SK-N-SH treated with all-trans-retinoic acid at 6 μM for 48 hours (cell line): ENCODE results near the gene TCF3.

Experiments used
- ATAC-seq: fragments of 200-7000 bp; cut with Tn5 transposase; 3 replicates; pipeline ENCODE4 v1.9.1; 2020; ENCODE audit warnings: mild to moderate bottlenecking, moderate library complexity
- CSDC2 ChIP-seq: fragments of 250-450 bp; sonication (Bioruptor Pico); IDR thresholded peaks from 2 replicates; pipeline ENCODE4 v1.5.0; 2020; ENCODE audit warnings: mild to moderate bottlenecking, moderate library complexity
- ESRRG ChIP-seq: fragments of 250-450 bp; sonication (Bioruptor Pico); IDR thresholded peaks from 2 replicates; pipeline ENCODE4 v1.6.1; 2021; ENCODE audit warnings: mild to moderate bottlenecking
- GLIS3 ChIP-seq: fragments of 250-450 bp; sonication (Bioruptor Pico); IDR thresholded peaks from 2 replicates; pipeline ENCODE4 v1.5.0; 2020; ENCODE audit warnings: mild to moderate bottlenecking, moderate library complexity
- ISL1 ChIP-seq: fragments of 250-450 bp; sonication (Bioruptor Pico); IDR thresholded peaks from 2 replicates; pipeline ENCODE4 v2.1.2; 2022; ENCODE audit warnings: mild to moderate bottlenecking, moderate library complexity
- OSR1 ChIP-seq: fragments of 250-450 bp; sonication (Bioruptor Pico); IDR thresholded peaks from 2 replicates; pipeline ENCODE4 v1.8.0; 2022; ENCODE audit warnings: moderate library complexity, mild to moderate bottlenecking, inconsistent platforms
- RARB ChIP-seq: fragments of 250-450 bp; sonication (Bioruptor Pico); IDR thresholded peaks from 2 replicates; pipeline ENCODE4 v1.8.0; 2021; ENCODE audit warnings: mild to moderate bottlenecking, moderate library complexity
- SNAI2 ChIP-seq: fragments of 250-450 bp; sonication (Bioruptor Pico); IDR thresholded peaks from 2 replicates; pipeline ENCODE4 v1.5.0; 2020; ENCODE audit warnings: mild to moderate bottlenecking, moderate library complexity
- TCF4 ChIP-seq: fragments of 250-450 bp; sonication (Bioruptor Pico); IDR thresholded peaks from 2 replicates; pipeline ENCODE4 v1.8.0; 2021; ENCODE audit warnings: mild to moderate bottlenecking, moderate library complexity, borderline replicate concordance
- TOX ChIP-seq: fragments of 250-450 bp; sonication (Bioruptor Pico); IDR thresholded peaks from 2 replicates; pipeline ENCODE4 v1.8.0; 2021; ENCODE audit warnings: mild to moderate bottlenecking, moderate library complexity, borderline replicate concordance
- ZC3H10 ChIP-seq: fragments of 250-450 bp; sonication (Bioruptor Pico); IDR thresholded peaks from 2 replicates; pipeline ENCODE4 v1.5.1; 2021; ENCODE audit warnings: mild to moderate bottlenecking, moderate library complexity
- ZFP3 ChIP-seq: fragments of 250-450 bp; sonication (Bioruptor Pico); IDR thresholded peaks from 2 replicates; pipeline ENCODE4 v1.5.0; 2020; ENCODE audit warnings: mild to moderate bottlenecking, moderate library complexity
- ZNF565 ChIP-seq: fragments of 450-650 bp; formaldehyde crosslinking; conservative IDR thresholded peaks from 2 replicates; pipeline ENCODE4 v1.5.0; 2020; ENCODE audit warnings: low read depth, mild to moderate bottlenecking, moderate library complexity
- ZNF70 ChIP-seq: fragments of 450-650 bp; formaldehyde crosslinking; IDR thresholded peaks from 2 replicates; pipeline ENCODE4 v1.5.0; 2020; ENCODE audit warnings: mild to moderate bottlenecking, moderate library complexity
- ZNF8 ChIP-seq: fragments of 450-650 bp; formaldehyde crosslinking; IDR thresholded peaks from 2 replicates; pipeline ENCODE4 v1.5.0; 2020; ENCODE audit warnings: mild to moderate bottlenecking, moderate library complexity
- TF ChIP-seq, protein P1 (sequence below): fragments of 250-450 bp; sonication (Bioruptor Pico); IDR thresholded peaks from 2 replicates; pipeline ENCODE4 v1.8.0; 2021; ENCODE audit warnings: low read depth, mild to moderate bottlenecking, moderate library complexity, borderline replicate concordance
- TF ChIP-seq, protein P2 (sequence below): fragments of 250-450 bp; sonication (Bioruptor Pico); IDR thresholded peaks from 2 replicates; pipeline ENCODE4 v1.5.0; 2020; ENCODE audit warnings: mild to moderate bottlenecking, moderate library complexity
- TF ChIP-seq, protein P3 (sequence below): fragments of 250-450 bp; sonication (Bioruptor Pico); IDR thresholded peaks from 2 replicates; pipeline ENCODE4 v1.5.1; 2020; ENCODE audit warnings: low read depth, mild to moderate bottlenecking, moderate library complexity
- TF ChIP-seq, protein P4 (sequence below): fragments of 250-450 bp; sonication (Bioruptor Pico); IDR thresholded peaks from 2 replicates; pipeline ENCODE4 v1.5.1; 2021; ENCODE audit warnings: mild to moderate bottlenecking, moderate library complexity
- TF ChIP-seq, protein P5 (sequence below): fragments of 250-450 bp; sonication (Bioruptor Pico); IDR thresholded peaks from 2 replicates; pipeline ENCODE4 v1.8.0; 2020; ENCODE audit warnings: mild to moderate bottlenecking, moderate library complexity, borderline replicate concordance

TCF3 gene

DNA sequence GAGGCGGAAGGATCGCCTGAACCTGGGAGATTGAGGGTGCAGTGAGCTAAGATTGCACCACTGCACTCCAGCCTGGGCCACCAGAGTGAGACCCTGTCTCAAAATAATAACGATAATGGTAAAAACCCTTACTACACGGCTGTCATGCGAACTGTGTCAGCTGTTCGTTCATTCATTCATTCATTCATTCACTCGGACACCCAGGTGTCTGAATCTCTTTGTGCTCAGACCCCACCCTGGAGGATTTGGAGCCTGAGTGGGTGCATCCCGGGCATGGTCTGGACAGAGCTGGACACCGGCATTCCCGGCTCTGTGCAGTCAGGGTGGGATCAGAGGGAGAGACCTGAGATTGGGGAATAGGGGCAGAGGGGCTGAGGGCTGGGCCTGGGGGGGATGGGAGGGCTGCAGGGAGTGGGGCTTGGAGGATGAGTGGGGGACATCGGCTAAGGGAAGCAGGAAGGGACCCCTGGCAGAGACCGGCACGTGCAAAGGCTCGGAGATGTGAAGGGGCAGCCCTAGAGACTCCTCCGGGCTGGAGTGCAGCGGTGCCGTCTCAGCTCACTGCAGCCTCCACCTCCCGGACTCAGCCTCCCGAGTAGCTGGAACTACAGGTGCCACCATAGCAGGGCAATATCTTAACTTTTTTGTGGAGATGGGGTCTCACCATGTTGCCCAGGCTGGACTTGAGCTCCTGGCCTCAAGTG, 31.6 kb upstream of the TCF3 start:
- no peak for TF ChIP-seq ZNF8 (CRISPR knock-in tag)
- no peak for TF ChIP-seq CSDC2 (CRISPR knock-in tag)
- TF ChIP-seq, protein P1, sequence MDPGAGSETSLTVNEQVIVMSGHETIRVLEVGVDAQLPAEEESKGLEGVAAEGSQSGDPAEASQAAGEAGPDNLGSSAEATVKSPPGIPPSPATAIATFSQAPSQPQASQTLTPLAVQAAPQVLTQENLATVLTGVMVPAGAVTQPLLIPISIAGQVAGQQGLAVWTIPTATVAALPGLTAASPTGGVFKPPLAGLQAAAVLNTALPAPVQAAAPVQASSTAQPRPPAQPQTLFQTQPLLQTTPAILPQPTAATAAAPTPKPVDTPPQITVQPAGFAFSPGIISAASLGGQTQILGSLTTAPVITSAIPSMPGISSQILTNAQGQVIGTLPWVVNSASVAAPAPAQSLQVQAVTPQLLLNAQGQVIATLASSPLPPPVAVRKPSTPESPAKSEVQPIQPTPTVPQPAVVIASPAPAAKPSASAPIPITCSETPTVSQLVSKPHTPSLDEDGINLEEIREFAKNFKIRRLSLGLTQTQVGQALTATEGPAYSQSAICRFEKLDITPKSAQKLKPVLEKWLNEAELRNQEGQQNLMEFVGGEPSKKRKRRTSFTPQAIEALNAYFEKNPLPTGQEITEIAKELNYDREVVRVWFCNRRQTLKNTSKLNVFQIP: no peak
- TF ChIP-seq, protein P2, sequence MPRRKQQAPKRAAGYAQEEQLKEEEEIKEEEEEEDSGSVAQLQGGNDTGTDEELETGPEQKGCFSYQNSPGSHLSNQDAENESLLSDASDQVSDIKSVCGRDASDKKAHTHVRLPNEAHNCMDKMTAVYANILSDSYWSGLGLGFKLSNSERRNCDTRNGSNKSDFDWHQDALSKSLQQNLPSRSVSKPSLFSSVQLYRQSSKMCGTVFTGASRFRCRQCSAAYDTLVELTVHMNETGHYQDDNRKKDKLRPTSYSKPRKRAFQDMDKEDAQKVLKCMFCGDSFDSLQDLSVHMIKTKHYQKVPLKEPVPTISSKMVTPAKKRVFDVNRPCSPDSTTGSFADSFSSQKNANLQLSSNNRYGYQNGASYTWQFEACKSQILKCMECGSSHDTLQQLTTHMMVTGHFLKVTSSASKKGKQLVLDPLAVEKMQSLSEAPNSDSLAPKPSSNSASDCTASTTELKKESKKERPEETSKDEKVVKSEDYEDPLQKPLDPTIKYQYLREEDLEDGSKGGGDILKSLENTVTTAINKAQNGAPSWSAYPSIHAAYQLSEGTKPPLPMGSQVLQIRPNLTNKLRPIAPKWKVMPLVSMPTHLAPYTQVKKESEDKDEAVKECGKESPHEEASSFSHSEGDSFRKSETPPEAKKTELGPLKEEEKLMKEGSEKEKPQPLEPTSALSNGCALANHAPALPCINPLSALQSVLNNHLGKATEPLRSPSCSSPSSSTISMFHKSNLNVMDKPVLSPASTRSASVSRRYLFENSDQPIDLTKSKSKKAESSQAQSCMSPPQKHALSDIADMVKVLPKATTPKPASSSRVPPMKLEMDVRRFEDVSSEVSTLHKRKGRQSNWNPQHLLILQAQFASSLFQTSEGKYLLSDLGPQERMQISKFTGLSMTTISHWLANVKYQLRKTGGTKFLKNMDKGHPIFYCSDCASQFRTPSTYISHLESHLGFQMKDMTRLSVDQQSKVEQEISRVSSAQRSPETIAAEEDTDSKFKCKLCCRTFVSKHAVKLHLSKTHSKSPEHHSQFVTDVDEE: no peak
- no peak for TF ChIP-seq ZC3H10 (CRISPR knock-in tag)
- TF ChIP-seq ZFP3 (CRISPR knock-in tag): no peak
- TF ChIP-seq ISL1 (CRISPR knock-in tag): no peak
- no peak for ATAC-seq

DNA sequence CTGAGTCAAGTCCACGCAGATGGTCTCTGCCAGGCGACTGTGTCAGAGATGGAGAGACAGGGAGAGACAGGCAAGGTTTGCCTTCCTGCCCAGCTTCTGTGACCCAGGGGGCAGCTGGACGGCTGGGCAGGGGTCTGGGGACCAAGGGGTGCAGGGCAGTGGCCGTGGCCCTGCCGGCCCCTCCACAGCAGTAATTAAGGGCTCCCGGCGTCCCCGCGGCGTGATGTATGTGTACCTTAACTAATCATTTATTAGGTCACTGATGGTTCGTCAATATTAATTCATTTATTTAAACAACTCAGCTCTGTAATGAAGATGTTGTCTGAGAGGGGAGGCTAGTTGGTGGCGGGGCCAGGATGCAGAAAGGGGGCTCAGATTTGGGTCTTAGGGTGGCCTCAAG, 28.6 kb upstream of the TCF3 start:
- TF ChIP-seq ZNF565 (CRISPR knock-in tag): no peak
- no peak for TF ChIP-seq ZC3H10 (CRISPR knock-in tag)
- TF ChIP-seq ZNF8 (CRISPR knock-in tag): no peak
- TF ChIP-seq OSR1: no peak
- no peak for TF ChIP-seq ISL1 (CRISPR knock-in tag)
- TF ChIP-seq ZFP3 (CRISPR knock-in tag): no peak
- TF ChIP-seq, protein P1: no peak
- TF ChIP-seq, protein P2: no peak
- TF ChIP-seq TOX: no peak
- TF ChIP-seq, protein P3, sequence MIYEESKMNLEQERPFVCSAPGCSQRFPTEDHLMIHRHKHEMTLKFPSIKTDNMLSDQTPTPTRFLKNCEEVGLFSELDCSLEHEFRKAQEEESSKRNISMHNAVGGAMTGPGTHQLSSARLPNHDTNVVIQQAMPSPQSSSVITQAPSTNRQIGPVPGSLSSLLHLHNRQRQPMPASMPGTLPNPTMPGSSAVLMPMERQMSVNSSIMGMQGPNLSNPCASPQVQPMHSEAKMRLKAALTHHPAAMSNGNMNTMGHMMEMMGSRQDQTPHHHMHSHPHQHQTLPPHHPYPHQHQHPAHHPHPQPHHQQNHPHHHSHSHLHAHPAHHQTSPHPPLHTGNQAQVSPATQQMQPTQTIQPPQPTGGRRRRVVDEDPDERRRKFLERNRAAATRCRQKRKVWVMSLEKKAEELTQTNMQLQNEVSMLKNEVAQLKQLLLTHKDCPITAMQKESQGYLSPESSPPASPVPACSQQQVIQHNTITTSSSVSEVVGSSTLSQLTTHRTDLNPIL (CRISPR knock-in tag): no peak
- no peak for TF ChIP-seq GLIS3 (CRISPR knock-in tag)
- TF ChIP-seq, protein P4, sequence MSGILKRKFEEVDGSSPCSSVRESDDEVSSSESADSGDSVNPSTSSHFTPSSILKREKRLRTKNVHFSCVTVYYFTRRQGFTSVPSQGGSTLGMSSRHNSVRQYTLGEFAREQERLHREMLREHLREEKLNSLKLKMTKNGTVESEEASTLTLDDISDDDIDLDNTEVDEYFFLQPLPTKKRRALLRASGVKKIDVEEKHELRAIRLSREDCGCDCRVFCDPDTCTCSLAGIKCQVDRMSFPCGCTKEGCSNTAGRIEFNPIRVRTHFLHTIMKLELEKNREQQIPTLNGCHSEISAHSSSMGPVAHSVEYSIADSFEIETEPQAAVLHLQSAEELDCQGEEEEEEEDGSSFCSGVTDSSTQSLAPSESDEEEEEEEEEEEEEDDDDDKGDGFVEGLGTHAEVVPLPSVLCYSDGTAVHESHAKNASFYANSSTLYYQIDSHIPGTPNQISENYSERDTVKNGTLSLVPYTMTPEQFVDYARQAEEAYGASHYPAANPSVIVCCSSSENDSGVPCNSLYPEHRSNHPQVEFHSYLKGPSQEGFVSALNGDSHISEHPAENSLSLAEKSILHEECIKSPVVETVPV (CRISPR knock-in tag): no peak
- TF ChIP-seq ZNF70 (CRISPR knock-in tag): no peak
- no peak for TF ChIP-seq CSDC2 (CRISPR knock-in tag)
- no peak for TF ChIP-seq SNAI2
- TF ChIP-seq, all 23 proteins: peak for 0
- ATAC-seq: no peak

DNA sequence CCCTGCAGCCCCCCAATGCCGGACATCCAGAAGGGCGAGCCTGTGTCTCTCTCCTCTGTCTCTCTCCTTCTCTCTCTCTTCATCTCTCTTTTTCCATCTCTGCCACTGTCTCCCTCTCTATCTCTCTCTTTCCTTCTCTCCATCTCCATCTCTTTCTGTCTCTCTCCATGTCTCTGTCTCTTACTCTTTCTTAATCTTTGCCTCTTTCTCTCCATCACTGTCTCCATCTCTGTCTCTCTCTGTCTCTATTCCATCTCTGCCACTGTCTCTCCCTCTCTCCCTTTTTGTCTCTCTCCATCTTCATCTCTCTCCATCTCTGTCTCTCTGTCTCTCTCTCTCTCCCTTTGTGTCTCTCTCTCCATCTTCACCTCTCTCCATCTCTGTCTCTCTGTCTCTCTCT, 25.7 kb upstream of the TCF3 start:
- no peak for ATAC-seq
- TF ChIP-seq, protein P4 (CRISPR knock-in tag): no peak
- TF ChIP-seq, protein P1: no peak
- TF ChIP-seq ZNF565 (CRISPR knock-in tag) (no peak), TOX (no peak), TCF4 (CRISPR knock-in tag) (no peak), ESRRG (CRISPR knock-in tag) (no peak), RARB (CRISPR knock-in tag) (no peak), CSDC2 (CRISPR knock-in tag) (no peak)
- TF ChIP-seq, protein P5, sequence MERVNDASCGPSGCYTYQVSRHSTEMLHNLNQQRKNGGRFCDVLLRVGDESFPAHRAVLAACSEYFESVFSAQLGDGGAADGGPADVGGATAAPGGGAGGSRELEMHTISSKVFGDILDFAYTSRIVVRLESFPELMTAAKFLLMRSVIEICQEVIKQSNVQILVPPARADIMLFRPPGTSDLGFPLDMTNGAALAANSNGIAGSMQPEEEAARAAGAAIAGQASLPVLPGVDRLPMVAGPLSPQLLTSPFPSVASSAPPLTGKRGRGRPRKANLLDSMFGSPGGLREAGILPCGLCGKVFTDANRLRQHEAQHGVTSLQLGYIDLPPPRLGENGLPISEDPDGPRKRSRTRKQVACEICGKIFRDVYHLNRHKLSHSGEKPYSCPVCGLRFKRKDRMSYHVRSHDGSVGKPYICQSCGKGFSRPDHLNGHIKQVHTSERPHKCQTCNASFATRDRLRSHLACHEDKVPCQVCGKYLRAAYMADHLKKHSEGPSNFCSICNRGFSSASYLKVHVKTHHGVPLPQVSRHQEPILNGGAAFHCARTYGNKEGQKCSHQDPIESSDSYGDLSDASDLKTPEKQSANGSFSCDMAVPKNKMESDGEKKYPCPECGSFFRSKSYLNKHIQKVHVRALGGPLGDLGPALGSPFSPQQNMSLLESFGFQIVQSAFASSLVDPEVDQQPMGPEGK (CRISPR knock-in tag): no peak
